ENCODE measurements around the gene MAP3K2. TPM values are rescaled to one million over a fixed set of nuclear protein-coding genes. Genes with fewer than 3 reads are reported as not detected.
A peak's percentile ranks its signal among the peaks of the same experiment; 100 is the strongest.

MAP3K2 gene
- total and polyA plus RNA-seq, 10 of the 15 experiments (the other 5 are each of a cell fraction or from before 2014, with no cell fraction given) = 2.7 to 39.6 (median 16.1) TPM

DNA sequence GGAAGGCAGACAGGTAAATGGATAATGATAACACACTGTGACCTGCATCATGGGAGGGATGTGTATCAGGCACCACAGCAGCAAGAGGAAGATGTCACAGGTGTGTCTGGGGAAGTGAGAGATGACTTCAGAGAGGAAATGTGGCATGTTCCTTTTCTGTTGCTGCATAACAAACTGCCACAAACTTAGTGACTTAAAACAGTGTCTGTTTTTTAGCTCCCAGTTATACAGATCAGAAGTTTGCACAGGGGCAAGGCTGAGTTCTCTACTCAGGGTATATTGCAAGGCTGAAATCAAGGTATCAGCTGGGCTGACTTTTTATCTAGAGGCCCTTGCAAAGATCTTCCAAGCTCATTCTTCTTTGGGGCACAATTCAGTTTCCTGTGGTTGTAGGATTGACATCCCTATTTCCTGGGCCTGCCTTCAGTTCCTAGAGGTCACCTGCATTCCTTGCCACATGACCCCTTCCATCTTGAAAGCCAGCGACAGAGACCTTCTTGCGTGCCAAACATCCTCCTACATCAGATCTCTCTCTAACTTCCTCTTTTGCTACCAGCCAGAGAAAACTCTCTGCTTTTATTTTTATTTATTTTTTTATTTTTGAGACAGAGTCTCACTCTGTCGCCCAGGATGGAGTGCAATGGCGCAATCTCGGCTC lies 2.1 kb upstream of the MAP3K2 start (continued):
- TF ChIP-seq, protein P1, sequence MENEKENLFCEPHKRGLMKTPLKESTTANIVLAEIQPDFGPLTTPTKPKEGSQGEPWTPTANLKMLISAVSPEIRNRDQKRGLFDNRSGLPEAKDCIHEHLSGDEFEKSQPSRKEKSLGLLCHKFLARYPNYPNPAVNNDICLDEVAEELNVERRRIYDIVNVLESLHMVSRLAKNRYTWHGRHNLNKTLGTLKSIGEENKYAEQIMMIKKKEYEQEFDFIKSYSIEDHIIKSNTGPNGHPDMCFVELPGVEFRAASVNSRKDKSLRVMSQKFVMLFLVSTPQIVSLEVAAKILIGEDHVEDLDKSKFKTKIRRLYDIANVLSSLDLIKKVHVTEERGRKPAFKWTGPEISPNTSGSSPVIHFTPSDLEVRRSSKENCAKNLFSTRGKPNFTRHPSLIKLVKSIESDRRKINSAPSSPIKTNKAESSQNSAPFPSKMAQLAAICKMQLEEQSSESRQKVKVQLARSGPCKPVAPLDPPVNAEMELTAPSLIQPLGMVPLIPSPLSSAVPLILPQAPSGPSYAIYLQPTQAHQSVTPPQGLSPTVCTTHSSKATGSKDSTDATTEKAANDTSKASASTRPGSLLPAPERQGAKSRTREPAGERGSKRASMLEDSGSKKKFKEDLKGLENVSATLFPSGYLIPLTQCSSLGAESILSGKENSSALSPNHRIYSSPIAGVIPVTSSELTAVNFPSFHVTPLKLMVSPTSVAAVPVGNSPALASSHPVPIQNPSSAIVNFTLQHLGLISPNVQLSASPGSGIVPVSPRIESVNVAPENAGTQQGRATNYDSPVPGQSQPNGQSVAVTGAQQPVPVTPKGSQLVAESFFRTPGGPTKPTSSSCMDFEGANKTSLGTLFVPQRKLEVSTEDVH (IDR thresholded peaks at IDR 0.05; ENCODE audit: low read depth, partially characterized antibody) = no peak
- TF ChIP-seq, protein P2, sequence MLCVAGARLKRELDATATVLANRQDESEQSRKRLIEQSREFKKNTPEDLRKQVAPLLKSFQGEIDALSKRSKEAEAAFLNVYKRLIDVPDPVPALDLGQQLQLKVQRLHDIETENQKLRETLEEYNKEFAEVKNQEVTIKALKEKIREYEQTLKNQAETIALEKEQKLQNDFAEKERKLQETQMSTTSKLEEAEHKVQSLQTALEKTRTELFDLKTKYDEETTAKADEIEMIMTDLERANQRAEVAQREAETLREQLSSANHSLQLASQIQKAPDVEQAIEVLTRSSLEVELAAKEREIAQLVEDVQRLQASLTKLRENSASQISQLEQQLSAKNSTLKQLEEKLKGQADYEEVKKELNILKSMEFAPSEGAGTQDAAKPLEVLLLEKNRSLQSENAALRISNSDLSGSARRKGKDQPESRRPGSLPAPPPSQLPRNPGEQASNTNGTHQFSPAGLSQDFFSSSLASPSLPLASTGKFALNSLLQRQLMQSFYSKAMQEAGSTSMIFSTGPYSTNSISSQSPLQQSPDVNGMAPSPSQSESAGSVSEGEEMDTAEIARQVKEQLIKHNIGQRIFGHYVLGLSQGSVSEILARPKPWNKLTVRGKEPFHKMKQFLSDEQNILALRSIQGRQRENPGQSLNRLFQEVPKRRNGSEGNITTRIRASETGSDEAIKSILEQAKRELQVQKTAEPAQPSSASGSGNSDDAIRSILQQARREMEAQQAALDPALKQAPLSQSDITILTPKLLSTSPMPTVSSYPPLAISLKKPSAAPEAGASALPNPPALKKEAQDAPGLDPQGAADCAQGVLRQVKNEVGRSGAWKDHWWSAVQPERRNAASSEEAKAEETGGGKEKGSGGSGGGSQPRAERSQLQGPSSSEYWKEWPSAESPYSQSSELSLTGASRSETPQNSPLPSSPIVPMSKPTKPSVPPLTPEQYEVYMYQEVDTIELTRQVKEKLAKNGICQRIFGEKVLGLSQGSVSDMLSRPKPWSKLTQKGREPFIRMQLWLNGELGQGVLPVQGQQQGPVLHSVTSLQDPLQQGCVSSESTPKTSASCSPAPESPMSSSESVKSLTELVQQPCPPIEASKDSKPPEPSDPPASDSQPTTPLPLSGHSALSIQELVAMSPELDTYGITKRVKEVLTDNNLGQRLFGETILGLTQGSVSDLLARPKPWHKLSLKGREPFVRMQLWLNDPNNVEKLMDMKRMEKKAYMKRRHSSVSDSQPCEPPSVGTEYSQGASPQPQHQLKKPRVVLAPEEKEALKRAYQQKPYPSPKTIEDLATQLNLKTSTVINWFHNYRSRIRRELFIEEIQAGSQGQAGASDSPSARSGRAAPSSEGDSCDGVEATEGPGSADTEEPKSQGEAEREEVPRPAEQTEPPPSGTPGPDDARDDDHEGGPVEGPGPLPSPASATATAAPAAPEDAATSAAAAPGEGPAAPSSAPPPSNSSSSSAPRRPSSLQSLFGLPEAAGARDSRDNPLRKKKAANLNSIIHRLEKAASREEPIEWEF (IDR thresholded peaks at IDR 0.05; ENCODE audit: insufficient replicate concordance, low read depth, low read length) = no peak
- TF ChIP-seq RAD21 (IDR thresholded peaks at IDR 0.05; ENCODE audit: insufficient read depth, low read depth, low read length) (no peak), SPI1 (IDR thresholded peaks at IDR 0.05; ENCODE audit: borderline replicate concordance, insufficient read depth, low read depth, low read length) (peak; percentile 73), DPF2 (IDR thresholded peaks at IDR 0.05) (no peak), ZZZ3 (IDR thresholded peaks at IDR 0.05; ENCODE audit: control insufficient read depth, insufficient read length, low read depth) (no peak), ZNF217 (IDR thresholded peaks at IDR 0.05) (no peak), POU2F2 (IDR thresholded peaks at IDR 0.05; ENCODE audit: borderline replicate concordance, low read depth, low read length) (no peak), KAT2A (conservative IDR thresholded peaks at IDR 0.05; ENCODE audit: control insufficient read depth, low read depth, low read length) (no peak), NR2C2 (IDR thresholded peaks at IDR 0.05; ENCODE audit: borderline replicate concordance, control insufficient read depth, insufficient read length, low read depth) (no peak), NFIC (IDR thresholded peaks at IDR 0.05; ENCODE audit: low read depth, low read length) (peak; percentile 65), NR2C1 (IDR thresholded peaks at IDR 0.05) (no peak), HDAC2 (IDR thresholded peaks at IDR 0.05) (no peak)
- TF ChIP-seq, protein P3, sequence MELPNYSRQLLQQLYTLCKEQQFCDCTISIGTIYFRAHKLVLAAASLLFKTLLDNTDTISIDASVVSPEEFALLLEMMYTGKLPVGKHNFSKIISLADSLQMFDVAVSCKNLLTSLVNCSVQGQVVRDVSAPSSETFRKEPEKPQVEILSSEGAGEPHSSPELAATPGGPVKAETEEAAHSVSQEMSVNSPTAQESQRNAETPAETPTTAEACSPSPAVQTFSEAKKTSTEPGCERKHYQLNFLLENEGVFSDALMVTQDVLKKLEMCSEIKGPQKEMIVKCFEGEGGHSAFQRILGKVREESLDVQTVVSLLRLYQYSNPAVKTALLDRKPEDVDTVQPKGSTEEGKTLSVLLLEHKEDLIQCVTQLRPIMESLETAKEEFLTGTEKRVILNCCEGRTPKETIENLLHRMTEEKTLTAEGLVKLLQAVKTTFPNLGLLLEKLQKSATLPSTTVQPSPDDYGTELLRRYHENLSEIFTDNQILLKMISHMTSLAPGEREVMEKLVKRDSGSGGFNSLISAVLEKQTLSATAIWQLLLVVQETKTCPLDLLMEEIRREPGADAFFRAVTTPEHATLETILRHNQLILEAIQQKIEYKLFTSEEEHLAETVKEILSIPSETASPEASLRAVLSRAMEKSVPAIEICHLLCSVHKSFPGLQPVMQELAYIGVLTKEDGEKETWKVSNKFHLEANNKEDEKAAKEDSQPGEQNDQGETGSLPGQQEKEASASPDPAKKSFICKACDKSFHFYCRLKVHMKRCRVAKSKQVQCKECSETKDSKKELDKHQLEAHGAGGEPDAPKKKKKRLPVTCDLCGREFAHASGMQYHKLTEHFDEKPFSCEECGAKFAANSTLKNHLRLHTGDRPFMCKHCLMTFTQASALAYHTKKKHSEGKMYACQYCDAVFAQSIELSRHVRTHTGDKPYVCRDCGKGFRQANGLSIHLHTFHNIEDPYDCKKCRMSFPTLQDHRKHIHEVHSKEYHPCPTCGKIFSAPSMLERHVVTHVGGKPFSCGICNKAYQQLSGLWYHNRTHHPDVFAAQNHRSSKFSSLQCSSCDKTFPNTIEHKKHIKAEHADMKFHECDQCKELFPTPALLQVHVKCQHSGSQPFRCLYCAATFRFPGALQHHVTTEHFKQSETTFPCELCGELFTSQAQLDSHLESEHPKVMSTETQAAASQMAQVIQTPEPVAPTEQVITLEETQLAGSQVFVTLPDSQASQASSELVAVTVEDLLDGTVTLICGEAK (IDR thresholded peaks at IDR 0.05; ENCODE audit: borderline replicate concordance) = peak; percentile 49; the same call in 1 of the 2 replicates
- TF ChIP-seq, protein P4, sequence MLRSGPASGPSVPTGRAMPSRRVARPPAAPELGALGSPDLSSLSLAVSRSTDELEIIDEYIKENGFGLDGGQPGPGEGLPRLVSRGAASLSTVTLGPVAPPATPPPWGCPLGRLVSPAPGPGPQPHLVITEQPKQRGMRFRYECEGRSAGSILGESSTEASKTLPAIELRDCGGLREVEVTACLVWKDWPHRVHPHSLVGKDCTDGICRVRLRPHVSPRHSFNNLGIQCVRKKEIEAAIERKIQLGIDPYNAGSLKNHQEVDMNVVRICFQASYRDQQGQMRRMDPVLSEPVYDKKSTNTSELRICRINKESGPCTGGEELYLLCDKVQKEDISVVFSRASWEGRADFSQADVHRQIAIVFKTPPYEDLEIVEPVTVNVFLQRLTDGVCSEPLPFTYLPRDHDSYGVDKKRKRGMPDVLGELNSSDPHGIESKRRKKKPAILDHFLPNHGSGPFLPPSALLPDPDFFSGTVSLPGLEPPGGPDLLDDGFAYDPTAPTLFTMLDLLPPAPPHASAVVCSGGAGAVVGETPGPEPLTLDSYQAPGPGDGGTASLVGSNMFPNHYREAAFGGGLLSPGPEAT (IDR thresholded peaks at IDR 0.05; ENCODE audit: low read depth) = peak; percentile 48; the same call in 1 of the 2 replicates
